NCI-H2029 (cell line): ENCODE measurements around the gene DACH1.

Experiments used
- DNase-seq: peaks from one replicate; lab custom pipeline; 2025; lab: John Stamatoyannopoulos, UW

Gene DACH1

DNA sequence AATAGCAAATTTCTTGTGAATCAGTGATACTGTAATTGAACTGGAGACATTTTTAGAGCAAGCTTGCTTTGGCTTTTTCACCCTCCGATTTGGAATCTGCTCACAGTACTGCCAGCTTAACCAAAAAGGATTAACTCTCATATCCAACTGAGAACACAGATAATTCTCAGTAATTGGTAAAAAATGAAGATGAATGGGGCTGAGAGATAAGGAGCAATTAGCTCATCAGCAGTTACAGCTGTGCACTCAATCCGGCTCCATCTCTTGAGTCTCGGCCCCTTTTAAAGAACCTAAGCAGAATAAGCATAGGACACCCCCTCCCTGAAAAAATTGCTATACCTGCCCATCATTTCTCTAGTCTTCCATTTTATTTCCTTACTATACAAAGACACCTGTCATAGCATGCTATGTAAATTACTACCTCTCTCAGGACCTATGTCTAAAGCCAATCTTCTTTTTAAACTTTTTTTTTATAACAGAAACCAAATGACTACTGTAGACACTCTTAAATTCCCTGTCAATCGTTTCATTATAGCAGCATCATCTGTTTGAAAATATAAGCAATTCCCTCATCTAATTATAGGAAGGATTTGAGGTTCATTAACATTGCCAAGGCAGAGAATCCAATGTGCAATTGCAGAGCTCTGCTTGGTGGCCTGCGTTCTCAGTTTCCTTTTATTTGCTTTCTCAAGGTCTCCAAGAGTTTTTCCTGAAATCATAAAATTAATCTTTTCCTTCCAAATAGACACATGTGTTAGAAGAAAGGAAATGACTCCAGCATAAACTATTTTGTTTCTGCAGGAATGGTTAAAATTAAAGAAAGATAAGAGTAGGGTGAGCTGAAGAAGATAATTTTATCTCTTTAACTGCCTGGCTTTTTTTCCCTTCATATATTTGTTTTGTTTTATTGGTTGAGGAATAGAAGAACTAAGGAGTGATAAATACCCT is 242.1 kb downstream of the DACH1 start:
- no peak for DNase-seq

DNA sequence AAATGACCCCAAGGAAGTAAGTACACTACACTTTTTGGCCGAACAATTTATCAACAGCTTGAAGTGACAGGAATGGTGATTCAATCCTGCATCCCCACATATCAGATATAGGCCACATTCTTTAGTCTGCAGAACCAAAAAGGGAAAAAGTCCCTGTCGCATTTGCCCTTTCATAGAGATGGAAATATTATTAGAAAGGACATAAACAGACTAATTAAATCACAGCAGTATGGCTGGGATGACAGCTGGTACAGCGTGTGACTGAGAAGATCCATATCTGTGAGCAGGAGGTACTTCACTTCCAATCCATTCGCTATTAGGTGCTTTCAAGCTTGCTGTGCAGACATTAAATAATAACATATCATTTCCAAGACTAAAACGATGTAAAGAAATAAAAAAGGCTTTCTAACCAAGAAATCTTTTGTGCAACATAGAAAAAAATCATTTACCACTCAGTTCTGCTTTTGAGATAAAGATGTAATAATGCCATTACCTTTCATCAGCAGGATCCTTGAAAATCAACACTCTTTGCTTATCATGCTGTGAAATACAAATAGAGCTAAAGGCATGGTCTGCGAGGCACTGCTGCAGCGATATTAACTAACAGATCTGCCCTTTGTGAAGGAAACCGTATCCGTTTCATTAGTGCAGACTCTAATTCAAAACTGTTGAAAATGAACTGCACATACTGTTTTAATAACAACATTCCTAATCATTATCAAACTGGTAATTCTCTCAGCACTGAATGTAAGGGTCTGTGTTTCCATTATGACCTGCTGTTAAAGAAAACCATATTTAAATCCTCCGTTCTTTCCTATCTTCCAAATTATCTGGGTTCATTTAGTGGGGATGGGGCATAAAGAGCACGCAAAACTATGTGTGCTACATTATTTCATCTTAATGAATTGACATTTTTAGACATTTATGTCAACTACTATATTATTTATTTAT is 245.6 kb downstream of the DACH1 start:
- DNase-seq, result no peak

DNA sequence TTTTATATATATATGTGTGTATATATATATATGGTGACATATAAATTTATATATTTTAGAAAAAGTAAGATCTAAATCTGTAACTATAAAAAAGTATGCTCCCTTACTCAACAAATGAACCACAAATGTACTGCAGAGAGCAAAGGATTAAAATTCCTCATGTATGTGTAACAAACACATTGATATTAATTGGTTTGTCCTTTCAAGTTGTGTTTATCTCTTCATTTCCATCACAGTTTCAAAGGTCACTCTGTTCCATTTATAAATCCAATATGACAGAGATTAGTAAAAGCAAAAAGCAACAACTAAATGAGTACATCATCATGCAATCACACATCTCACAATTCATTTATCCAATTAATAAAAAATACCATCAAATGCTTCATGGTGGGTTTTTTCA is 247.9 kb downstream of the DACH1 start:
- no peak for DNase-seq

- DNase-seq, result no peak
Observed at GRCh38 chr13:71618159-71618558, 248.8 kb downstream of the DACH1 start.

DNA sequence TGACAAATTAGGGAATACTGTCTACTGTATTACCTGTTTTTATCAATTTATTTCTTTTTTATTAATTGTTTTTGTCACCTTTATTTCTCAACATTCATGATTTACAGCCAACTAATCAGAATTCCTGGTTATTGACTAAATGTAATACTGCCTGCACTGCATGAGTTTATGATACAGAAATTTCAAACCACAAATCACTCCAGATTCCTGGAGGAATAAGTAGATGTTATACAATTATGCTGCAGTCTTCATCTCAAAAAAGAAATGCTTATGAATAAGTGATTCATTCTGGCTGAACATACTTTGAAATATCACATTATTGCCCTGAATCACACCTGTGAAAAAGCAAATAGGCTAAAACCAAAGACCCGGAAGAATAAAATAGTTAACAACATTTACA is 249.7 kb downstream of the DACH1 start:
- no peak for DNase-seq

DNA sequence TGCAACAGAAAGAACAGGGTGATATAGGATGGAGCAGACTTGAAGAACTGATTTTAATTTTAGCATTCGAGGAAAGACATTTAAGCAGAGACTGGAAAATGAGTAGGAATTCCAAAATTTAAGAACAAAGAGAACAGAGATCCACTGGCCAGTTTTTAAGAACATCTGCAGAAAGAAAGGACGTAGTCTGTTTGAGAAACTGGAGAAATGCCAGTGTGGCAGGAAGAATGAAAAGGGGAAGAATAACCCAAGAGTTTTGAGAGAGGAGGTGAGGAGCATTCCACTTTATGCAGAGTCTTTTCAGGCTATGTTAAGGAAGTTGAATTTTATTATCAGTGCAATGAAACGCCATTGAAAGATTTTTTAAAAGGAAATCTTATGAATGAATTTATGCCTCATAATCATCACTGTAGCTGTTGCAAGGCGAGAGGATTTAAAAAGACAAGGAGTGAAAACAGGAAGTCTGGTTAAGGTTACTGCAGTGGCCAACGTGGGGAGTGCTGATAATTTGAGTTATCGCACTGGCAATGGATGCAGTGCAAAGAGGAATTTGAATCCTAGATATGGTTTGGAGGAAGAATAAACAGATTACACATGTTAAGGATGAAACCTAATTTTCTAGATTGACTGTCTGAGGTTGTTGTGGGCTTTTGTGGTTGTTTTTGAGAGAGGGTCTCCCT is 253.8 kb downstream of the DACH1 start:
- DNase-seq, result no peak

DNA sequence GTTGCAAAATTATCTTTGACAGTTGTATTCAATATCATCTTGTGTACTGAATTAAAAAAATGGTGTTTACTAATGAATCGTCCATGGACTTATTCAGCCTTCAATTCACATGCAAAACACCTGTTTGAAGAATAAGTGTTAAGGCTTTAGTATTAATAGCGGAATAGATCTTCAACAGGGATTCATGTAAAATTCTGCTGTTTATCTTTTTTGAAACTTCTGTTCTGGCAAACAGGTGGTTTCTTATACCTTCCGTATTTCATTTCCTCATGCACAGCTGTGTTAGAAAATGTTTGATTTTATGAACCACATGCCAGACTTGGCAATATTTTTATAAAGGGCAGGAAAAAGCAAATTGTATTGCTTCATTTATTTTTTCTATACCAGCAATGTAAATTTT is 255.7 kb downstream of the DACH1 start:
- no peak for DNase-seq

GRCh38 chr13:71610876-71611275 is 256.1 kb downstream of the DACH1 start:
- DNase-seq, result no peak

DNA sequence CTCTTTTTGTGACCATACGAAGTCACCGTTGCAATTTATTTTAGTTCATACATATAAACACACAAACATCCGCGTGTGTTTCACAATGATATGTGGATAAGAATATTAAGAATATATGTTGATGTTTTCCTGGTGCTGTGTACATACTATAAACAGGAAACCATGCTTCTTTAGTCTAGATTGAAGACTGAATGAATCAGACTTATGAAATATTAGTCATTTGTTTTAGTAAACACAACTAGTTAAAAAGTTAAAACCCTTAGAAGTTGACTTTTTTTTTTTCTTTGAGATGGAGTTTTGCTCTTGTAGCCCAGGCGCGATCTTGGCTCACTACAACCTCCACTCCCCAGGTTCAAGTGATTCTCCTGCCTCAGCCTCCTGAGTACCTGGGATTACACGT is 257.7 kb downstream of the DACH1 start:
- DNase-seq, result no peak

DNA sequence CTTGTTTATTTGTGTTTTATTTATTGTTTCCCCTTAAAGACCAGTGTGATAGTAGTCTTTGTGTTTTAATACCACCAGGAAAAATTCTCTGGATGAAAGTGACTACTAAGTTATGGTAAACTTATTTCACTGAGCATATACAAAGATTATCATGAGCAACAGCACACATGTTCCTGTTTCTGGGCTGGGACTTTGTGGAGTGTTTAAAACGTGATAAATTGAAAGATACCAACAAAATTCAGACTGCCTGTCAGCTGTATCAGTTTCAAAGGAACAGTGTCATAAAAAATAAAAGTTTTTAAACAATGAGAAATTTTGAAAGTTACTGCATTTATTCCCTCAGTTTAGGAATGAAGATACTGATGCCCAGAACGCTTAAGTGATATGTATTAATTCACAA is 259.4 kb downstream of the DACH1 start:
- DNase-seq, result no peak

DNA sequence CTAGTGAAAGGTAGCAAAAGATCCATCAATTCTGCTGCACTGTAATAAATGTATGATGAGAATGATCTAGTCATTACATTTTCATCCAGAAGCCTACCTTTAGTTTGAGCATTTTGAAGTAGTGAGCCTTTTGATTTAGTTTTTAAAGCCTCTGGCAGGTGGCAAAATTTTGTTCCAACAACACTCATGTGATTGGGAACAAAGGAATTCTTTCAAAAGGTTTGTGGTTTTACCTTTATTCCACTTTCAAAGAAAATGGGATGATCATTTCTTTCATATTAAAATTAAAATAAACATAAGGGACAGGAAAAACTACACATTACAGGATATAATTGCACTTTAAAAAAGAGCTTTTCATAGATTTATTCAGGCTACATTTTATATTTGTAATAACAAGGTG is 260.2 kb downstream of the DACH1 start:
- no peak for DNase-seq

DNA sequence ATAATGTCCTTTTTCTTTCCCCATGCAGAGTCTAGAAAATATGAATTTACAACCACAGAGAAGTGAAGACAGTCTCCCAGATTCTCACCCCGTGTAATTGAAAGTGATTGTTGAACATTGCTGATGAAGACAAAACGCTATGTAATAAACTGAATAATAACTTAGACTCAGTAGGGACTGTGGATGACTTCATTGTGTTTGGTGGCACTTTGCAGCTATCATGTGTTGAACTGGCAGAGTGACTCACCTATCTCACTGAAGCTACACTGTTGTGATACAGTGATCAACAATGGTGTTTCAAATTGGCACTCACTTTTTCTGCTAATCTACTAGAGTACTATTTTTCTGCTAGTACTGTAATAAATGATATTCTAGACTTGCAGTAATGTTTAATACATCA is 261.3 kb downstream of the DACH1 start:
- DNase-seq, result no peak

- DNase-seq, result no peak
Observed at GRCh38 chr13:71603255-71603654, 263.7 kb downstream of the DACH1 start.

DNA sequence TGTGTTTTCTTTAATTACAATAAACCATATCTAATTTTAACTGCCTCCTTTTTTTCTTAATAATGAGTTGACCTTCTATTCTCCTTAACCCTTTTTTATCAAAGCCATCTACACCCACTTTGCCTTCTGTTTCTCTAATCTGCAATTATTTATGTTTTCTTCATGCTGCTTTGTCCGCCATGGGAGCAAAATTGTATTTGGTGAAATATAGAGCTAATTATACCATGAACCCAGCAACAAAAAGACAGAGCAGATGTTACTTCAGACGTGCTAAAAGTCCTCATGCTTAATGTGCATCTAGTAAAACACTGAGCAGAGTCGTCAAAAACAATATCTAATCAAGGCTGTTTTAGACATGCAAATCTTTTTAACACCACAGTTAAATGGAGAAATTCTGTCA is 264.7 kb downstream of the DACH1 start:
- DNase-seq, result no peak

- DNase-seq, result no peak
Observed at GRCh38 chr13:71597150-71597549, 269.9 kb downstream of the DACH1 start.

- DNase-seq, result no peak
Observed at GRCh38 chr13:71596116-71596515, 270.9 kb downstream of the DACH1 start.

DNA sequence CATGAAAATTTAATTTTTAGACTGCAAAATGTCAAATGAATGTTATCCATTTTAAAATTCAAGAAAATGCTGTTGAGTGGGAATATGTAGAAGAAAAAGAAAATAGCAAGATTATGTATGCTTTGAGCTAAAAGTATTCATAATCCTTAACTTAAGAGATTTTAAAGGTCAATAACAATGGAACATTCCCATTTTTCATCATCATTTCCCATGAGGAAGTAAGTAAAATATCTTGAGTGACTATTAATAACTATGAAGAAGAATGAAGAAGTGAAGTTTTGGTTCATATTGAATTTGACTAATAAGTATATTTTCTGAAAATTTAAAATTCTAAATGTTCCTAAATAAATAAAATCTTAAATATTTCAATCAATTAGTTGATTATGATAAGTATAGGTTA is 273.4 kb downstream of the DACH1 start:
- no peak for DNase-seq

DNA sequence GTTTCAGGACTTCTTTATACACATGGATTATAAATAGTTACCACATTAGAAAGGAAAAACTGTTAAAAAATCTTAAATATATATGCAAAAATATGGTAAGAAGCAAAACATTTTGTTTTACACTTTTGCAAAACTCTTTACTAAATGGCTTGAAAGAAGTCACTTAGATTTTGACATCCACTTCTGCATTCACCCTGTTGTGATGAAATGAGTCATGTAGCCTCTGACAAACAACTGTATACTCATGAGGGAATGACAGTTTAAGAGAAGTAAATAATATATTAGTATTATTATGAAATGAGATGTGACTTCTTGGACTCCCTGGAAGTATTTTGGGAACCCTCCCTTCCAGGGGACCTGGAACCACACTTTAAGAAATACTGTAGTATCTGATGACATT is 275.6 kb downstream of the DACH1 start:
- no peak for DNase-seq

DNA sequence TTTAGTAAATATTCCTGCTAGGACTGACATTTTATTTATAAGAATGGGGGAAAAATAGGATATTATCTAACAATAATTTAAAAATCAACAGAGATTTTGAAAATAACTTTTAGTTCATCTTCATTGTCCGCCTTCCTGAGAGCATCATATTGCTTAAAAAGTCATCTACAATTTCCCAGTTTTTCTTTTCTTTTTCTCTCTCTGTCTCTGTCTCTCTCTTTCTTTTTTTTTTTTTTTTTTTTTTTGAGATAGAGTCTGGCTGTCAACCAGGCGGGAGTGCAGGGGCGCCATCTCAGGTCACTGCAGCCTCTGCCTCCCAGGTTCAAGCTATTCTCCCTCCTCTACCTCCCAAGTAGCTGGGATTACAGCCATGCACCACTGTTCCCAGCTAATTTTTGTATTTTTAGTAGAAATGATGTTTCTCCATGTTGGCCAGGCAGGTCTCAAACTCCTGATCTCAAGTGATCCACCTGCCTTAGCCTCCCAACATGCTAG is 276.3 kb downstream of the DACH1 start:
- no peak for DNase-seq

- DNase-seq, result no peak
Observed at GRCh38 chr13:71589032-71589431, 278.0 kb downstream of the DACH1 start.

DNA sequence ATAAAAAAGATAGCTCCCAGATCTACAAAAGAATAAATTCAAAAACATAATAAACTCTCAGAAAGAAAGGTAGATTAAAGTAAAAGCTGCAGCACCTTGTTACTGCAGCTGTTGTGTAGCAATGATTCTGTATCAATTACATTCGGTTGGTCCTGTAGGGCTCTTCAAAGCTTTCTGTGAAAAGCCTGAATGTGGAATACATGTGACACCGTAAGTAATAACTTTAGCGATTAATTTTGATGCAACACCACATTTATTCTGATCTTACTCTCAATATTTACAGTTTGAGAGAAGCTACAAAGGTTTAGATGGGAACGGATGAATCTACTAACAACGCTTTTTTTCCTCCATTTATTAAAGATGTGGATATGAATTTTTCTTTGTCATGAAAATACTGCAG is 279.2 kb downstream of the DACH1 start:
- DNase-seq, result no peak

GRCh38 chr13:71587193-71587592 is 279.8 kb downstream of the DACH1 start:
- no peak for DNase-seq
